Ascending aorta (tissue), 2 donors: ENCODE data around the gene RARS2. TPM values are rescaled to one million over a fixed set of nuclear protein-coding genes. Genes with fewer than 3 reads are reported as not detected.

Experiments
- DNase-seq, 2 donors: peaks; one replicate each; pipeline ENCODE4 v3.0.0-alpha.2; 2019; ENCODE audit warnings: low spot score in 2 of 2
- H3K27ac ChIP-seq, 2 donors: fragments of 200-600 bp; sonication (generic); one replicate each; pipeline ENCODE4 v1.5.1; 2016 to 2017; ENCODE audit warnings: mild to moderate bottlenecking in 1 of 2
- H3K27me3 ChIP-seq: fragments of 200-600 bp; sonication (generic); one replicate; pipeline ENCODE4 v1.5.1; 2017
- H3K36me3 ChIP-seq, 2 donors: fragments of 200-600 bp; sonication (generic); one replicate each; pipeline ENCODE4 v1.5.1; 2016
- H3K4me1 ChIP-seq, 2 donors: fragments of 200-600 bp; sonication (generic); one replicate each; pipeline ENCODE4 v1.5.1; 2016 to 2017; ENCODE audit warnings: mild to moderate bottlenecking in 1 of 2
- H3K4me3 ChIP-seq, 2 donors: fragments of 200-600 bp; sonication (generic); one replicate each; pipeline ENCODE4 v1.5.1; 2016 to 2017; ENCODE audit warnings: mild to moderate bottlenecking in 1 of 2
- H3K9me3 ChIP-seq, 2 donors: fragments of 200-600 bp; sonication (generic); one replicate each; pipeline ENCODE4 v1.5.1; 2016
- intact Hi-C: fragments of 100-400 bp; cut with DNase I; formaldehyde crosslinking; loops from one replicate; pipeline ENCODE4 v1.15.1; 2023
- total RNA-seq: library from RNA; depleted of rRNA; stranded (reverse); fragments of >200 nt; gene quantifications from one replicate; pipeline ENCODE4 v1.1.0, GENCODE V29; 2016
- TF ChIP-seq, protein P1 (sequence below), 3 experiments: fragments of 200-600 bp in 2 of 3; fragments of 450-650 bp in 1 of 3; sonication (generic) in 2 of 3; IDR thresholded peaks; one replicate each; pipeline ENCODE4 v1.5.1; 2016 to 2019; ENCODE audit warnings: antibody characterized with exemption in 3 of 3, mild to moderate bottlenecking in 1 of 3, moderate library complexity in 1 of 3

Gene RARS2
- total RNA-seq, 1 donor from 2014 or later = 1.7 TPM

DNA sequence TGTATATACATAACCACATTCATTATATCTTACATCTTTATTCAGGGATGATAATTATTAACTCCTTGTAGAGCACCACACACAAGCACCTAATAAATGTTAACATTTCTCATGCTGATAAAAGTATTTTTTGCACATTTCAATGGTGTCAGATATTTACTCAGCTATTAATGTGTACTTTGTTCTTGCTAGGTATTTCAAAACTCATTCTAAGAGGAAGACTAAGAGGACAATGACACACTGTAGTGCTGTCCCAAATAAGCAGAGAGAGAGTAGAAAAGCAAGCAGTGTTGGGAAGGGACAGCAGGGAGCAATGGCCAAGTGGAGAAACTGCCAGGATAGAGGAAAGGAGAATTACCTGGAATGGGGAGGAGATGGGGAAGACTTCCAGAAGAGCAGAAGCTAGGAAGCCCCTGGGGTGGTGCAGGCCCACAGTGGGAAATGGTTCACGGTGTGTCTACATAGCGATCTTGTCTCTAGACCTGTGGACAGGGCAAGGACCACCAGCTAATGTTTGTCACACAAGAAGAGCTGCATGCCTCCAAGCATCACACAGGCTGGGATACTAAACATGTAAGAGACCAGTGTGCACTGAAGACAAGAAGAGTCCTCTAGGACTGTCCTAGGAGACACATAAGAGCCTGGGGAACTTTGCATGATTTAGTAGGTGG lies 55.3 kb downstream of the RARS2 start:
- no peaks in the 10 kb centered on the region for H3K27me3 ChIP-seq
- no peaks in the 10 kb centered on the region for H3K9me3 ChIP-seq
- DNase-seq = no peak
- no peak overlapping the region for H3K4me3 ChIP-seq
- TF ChIP-seq, protein P1, sequence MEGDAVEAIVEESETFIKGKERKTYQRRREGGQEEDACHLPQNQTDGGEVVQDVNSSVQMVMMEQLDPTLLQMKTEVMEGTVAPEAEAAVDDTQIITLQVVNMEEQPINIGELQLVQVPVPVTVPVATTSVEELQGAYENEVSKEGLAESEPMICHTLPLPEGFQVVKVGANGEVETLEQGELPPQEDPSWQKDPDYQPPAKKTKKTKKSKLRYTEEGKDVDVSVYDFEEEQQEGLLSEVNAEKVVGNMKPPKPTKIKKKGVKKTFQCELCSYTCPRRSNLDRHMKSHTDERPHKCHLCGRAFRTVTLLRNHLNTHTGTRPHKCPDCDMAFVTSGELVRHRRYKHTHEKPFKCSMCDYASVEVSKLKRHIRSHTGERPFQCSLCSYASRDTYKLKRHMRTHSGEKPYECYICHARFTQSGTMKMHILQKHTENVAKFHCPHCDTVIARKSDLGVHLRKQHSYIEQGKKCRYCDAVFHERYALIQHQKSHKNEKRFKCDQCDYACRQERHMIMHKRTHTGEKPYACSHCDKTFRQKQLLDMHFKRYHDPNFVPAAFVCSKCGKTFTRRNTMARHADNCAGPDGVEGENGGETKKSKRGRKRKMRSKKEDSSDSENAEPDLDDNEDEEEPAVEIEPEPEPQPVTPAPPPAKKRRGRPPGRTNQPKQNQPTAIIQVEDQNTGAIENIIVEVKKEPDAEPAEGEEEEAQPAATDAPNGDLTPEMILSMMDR (IDR thresholded peaks at IDR 0.05) = no peak
- intact Hi-C loops = no loop called here
- H3K27ac ChIP-seq = no peak overlapping the region
- peaks cover 13 to 26% of the 10 kb centered on the region in 2 donors for H3K36me3 ChIP-seq
- no peaks in the 10 kb centered on the region for H3K4me1 ChIP-seq

DNA sequence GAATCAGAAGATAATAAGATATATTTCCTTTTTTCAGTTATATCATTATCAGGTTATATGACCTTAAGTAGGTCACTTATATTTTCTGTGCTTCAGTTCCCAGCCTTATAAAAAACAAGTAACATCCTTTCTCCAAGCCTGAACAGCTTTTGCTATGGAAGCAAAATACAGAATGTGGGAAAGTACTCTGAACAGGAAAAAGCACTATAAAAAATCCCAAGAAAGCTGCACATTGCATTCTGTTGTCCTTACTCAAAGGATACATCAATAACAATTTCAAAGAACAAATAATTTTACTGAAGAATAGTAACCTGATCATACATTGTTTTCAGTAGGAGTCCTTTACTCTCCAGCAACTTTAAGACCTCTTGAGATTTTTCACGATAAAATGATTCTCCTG lies 60.6 kb downstream of the RARS2 start:
- H3K4me1 ChIP-seq = no peaks in the 10 kb centered on the region
- intact Hi-C loops = no loop called here
- TF ChIP-seq, protein P1 (IDR thresholded peaks at IDR 0.05) = no peak
- H3K9me3 ChIP-seq = no peaks in the 10 kb centered on the region
- no peak for DNase-seq
- peaks cover 4 to 30% of the 10 kb centered on the region in 2 donors for H3K36me3 ChIP-seq
- no peak overlapping the region for H3K27ac ChIP-seq
- no peaks in the 10 kb centered on the region for H3K27me3 ChIP-seq
- no peak overlapping the region for H3K4me3 ChIP-seq

DNA sequence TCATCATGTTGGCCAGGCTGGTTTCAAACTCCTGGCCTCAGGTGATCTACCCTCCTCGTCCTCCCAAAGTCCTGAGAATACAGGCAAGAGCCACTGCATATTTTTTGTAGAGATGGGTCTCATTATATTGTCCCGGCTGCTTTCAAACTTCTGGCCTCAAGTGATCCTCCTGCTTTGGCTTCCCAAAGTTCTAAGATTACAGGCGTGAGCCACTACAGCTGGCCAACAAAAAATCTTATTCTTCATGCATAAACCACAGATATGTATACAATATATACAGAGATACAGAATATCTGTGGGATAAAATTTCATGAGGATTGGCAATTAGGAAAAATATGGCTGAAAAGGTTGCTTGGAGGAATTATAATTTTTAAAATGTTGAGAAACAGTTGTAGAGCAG lies 67.1 kb downstream of the RARS2 start:
- no peaks in the 10 kb centered on the region for H3K4me1 ChIP-seq
- TF ChIP-seq, protein P1 (IDR thresholded peaks at IDR 0.05) = no peak
- intact Hi-C loops = no loop called here
- H3K36me3 ChIP-seq = peaks cover 21 to 56% of the 10 kb centered on the region in 2 donors
- no peaks in the 10 kb centered on the region for H3K27me3 ChIP-seq
- H3K4me3 ChIP-seq = no peak overlapping the region
- no peaks in the 10 kb centered on the region for H3K9me3 ChIP-seq
- H3K27ac ChIP-seq = no peak overlapping the region
- no peak for DNase-seq

DNA sequence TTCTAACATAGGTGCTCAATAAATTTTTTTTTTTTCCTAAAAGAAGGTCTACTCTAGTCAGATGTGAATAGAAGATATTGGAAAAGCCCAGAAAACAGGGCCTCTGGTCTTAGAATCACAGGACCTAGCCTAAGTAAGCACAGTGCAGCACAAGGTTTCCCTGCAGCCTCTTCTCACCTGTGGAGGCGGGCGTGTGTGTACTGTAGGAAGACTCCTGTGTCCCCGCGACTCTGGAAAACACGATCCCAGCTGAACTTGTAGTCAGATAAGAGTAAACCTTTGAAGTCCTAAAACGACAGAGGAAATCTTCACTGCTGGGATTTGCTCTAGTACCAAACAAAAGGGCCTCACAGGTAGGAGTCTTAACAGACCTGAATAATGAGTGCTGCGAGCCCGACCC lies 71.3 kb downstream of the RARS2 start:
- H3K4me3 ChIP-seq = no peak overlapping the region

DNA sequence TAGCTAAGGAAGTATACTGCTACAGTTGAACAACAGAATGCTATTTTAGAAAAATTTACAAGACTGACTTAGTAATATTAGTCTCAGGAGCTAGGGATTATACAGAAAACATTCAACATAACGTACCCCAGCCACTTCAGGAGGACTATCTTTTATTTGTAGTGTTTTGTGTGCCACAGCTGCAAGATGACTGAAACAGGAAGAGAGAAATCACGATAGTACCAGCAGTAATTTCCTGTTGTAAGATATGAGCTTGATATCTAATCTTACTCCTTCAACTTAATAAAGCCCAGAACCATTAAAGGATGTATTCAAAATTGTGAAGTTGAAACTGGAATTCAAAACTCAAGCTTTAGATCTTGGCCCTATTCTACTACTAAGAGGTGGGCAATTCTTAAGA lies 75.0 kb downstream of the RARS2 start:
- Histone ChIP-seq H3K27me3 (no peaks in the 10 kb centered on the region), H3K27ac (no peak overlapping the region), H3K36me3 (peaks cover 59 to 71% of the 10 kb centered on the region in 2 donors), H3K4me1 (no peaks in the 10 kb centered on the region), H3K9me3 (no peaks in the 10 kb centered on the region), H3K4me3 (no peak overlapping the region)
- TF ChIP-seq, protein P1 (IDR thresholded peaks at IDR 0.05) = no peak
- DNase-seq = no peak
- intact Hi-C loops = no loop called here

More for the DNA sequence above, 71.3 kb downstream of the RARS2 start:
- no peaks in the 10 kb centered on the region for H3K9me3 ChIP-seq
- no peaks in the 10 kb centered on the region for H3K4me1 ChIP-seq
- TF ChIP-seq, protein P1 (IDR thresholded peaks at IDR 0.05) = no peak
- intact Hi-C loops = no loop called here
- no peak overlapping the region for H3K27ac ChIP-seq
- DNase-seq = no peak
- H3K27me3 ChIP-seq = no peaks in the 10 kb centered on the region
- peaks cover 34 to 78% of the 10 kb centered on the region in 2 donors for H3K36me3 ChIP-seq
